Esophagus squamous epithelium (tissue), 5 donors: ENCODE data around the gene LIPJ. TPM values are rescaled to one million over a fixed set of nuclear protein-coding genes. Genes with fewer than 3 reads are reported as not detected.
A peak's percentile ranks its signal among the peaks of the same experiment; 100 is the strongest.

ENCODE experiments used
- DNase-seq: peaks from one replicate; lab custom pipeline; 2025; lab: John Stamatoyannopoulos, UW
- H3K27ac ChIP-seq, 4 donors: fragments of 200-600 bp; sonication (generic); one replicate each; pipeline ENCODE4 v1.5.1; 2016 to 2019; ENCODE audit warnings: mild to moderate bottlenecking in 1 of 4
- H3K27me3 ChIP-seq, 4 donors: fragments of 200-600 bp; sonication (generic); 1 replicate in 3 of 4; 2 replicates in 1 of 4; pipeline versions ENCODE4 v1.5.1 to v1.6.0; 2017 to 2021; ENCODE audit warnings: antibody characterized with exemption in 1 of 4
- H3K36me3 ChIP-seq, 3 donors: fragments of 200-600 bp; sonication (generic); one replicate each; pipeline ENCODE4 v1.5.1; 2016 to 2019
- H3K4me1 ChIP-seq, 3 donors: fragments of 200-600 bp; sonication (generic); one replicate each; pipeline ENCODE4 v1.5.1; 2017 to 2019
- H3K4me3 ChIP-seq, 4 donors: fragments of 200-600 bp; sonication (generic); 1 replicate in 3 of 4; 2 replicates in 1 of 4; pipeline ENCODE4 v1.5.1; 2016 to 2019; ENCODE audit warnings: mild to moderate bottlenecking in 2 of 4, moderate library complexity in 1 of 4
- H3K9me3 ChIP-seq, 3 donors: fragments of 200-600 bp; sonication (generic); one replicate each; pipeline ENCODE4 v1.5.1; 2016 to 2019
- POLR2A ChIP-seq, 4 donors: fragments of 450-650 bp; IDR thresholded peaks; one replicate each; pipeline ENCODE4 v1.6.1; 2017; ENCODE audit warnings: antibody characterized with exemption in 4 of 4, mild to moderate bottlenecking in 4 of 4, moderate library complexity in 3 of 4
- WGBS, 2 donors: methylation state at CpG; one replicate each; pipeline ENCODE4 v1.1.5; 2018; 5-methylcytosine and 5-hydroxymethylcytosine counted together
- intact Hi-C: fragments of 100-400 bp; cut with DNase I; formaldehyde crosslinking; loops from one replicate; pipeline ENCODE4 v1.15.0; 2022
- total RNA-seq, 4 donors: library from RNA; depleted of rRNA; stranded (reverse); fragments of >200 nt; gene quantifications; one replicate each; pipeline ENCODE4 v1.1.0, GENCODE V29; 2016
- TF ChIP-seq, protein P1 (sequence below), 6 experiments: fragments of 450-650 bp in 4 of 6; fragments of 200-600 bp in 2 of 6; sonication (generic) in 2 of 6; IDR thresholded peaks; one replicate each; pipeline ENCODE4 v1.5.1; 2016 to 2019; ENCODE audit warnings: antibody characterized with exemption in 6 of 6, mild to moderate bottlenecking in 4 of 6, moderate library complexity in 4 of 6
- donor health status: DM: yes; HTN: yes; CAD: no.

LIPJ gene
- total RNA-seq, 4 donors from 2014 or later: 0.19 TPM; not detected in 3

DNA sequence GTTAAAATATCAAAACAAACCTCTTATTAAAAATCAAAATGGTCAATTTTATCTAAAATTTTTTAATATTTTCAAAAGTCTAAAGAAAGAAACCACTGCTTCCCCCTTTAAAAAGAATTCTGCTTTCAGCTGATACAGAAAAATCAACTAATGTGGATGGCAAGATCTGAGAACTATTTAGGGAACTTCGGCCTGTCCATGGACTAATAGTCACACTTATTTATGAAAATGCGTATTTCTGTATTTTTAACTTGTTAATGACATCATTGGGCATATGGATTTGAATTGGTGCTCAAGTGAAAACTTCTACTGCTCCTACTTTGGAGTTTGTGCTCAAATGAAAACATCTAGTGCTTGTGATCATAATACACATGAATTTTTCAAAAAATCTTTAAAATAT is 35.3 kb upstream of the LIPJ start:
- TF ChIP-seq POLR2A (IDR thresholded peaks at IDR 0.05): no peak
- TF ChIP-seq, protein P1, sequence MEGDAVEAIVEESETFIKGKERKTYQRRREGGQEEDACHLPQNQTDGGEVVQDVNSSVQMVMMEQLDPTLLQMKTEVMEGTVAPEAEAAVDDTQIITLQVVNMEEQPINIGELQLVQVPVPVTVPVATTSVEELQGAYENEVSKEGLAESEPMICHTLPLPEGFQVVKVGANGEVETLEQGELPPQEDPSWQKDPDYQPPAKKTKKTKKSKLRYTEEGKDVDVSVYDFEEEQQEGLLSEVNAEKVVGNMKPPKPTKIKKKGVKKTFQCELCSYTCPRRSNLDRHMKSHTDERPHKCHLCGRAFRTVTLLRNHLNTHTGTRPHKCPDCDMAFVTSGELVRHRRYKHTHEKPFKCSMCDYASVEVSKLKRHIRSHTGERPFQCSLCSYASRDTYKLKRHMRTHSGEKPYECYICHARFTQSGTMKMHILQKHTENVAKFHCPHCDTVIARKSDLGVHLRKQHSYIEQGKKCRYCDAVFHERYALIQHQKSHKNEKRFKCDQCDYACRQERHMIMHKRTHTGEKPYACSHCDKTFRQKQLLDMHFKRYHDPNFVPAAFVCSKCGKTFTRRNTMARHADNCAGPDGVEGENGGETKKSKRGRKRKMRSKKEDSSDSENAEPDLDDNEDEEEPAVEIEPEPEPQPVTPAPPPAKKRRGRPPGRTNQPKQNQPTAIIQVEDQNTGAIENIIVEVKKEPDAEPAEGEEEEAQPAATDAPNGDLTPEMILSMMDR (IDR thresholded peaks at IDR 0.05): no peak
- no peak for DNase-seq
- no peak overlapping the region for H3K4me3 ChIP-seq
- no peaks in the 10 kb centered on the region for H3K9me3 ChIP-seq
- intact Hi-C loops: loop anchor here (10.0 kb wide), 1 partner anchor 686 kb away; the partner anchor contains the start of genes KLLN and PTEN
- WGBS, 2 donors: 78 to 94% methylated on average over 2 of the region's 2 CpGs
- no peak overlapping the region for H3K27ac ChIP-seq
- no peaks in the 10 kb centered on the region for H3K27me3 ChIP-seq
- no peaks in the 10 kb centered on the region for H3K4me1 ChIP-seq
- H3K36me3 ChIP-seq: no peaks in the 10 kb centered on the region

DNA sequence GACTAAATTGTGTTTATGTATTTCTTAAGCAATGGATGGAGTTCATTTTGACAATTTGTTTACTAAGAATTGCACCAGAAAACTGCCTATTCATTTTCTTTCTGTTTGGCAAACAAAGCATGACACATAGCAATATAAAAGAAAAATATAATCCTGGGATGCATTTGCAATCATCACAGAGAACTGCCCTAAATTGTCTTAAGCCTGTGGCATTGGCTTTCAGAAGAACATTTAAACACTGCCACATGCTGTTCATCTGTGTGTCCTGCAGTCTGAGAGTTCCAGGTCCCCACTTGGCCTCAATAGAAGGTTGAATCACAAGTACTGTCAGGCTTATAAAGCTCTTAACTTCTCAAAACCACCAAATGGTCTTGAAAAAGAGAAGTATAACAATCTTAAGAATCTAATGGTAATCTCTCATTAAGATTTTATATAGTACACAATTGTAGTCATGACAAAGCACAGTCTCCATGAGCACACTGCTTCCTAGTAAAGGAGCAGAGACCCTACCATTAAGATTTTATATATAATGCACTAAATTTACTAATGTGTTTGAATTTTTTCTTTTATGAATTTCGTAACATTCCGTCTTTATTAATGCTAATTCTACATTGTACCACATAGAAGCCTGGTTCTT is 33.3 kb upstream of the LIPJ start:
- Histone ChIP-seq H3K9me3 (no peaks in the 10 kb centered on the region), H3K4me1 (no peaks in the 10 kb centered on the region), H3K4me3 (no peak overlapping the region), H3K27ac (no peak overlapping the region), H3K27me3 (no peaks in the 10 kb centered on the region), H3K36me3 (no peaks in the 10 kb centered on the region)
- intact Hi-C loops: loop anchor here (10.0 kb wide), 1 partner anchor 688 kb away; the partner anchor contains the start of genes KLLN and PTEN
- DNase-seq: no peak
- no peak for TF ChIP-seq POLR2A (IDR thresholded peaks at IDR 0.05)
- TF ChIP-seq, protein P1 (IDR thresholded peaks at IDR 0.05): peak; percentile 38 to 90 (median 78)
- WGBS, 2 donors: 67% methylated on average over 2 of the region's 2 CpGs

DNA sequence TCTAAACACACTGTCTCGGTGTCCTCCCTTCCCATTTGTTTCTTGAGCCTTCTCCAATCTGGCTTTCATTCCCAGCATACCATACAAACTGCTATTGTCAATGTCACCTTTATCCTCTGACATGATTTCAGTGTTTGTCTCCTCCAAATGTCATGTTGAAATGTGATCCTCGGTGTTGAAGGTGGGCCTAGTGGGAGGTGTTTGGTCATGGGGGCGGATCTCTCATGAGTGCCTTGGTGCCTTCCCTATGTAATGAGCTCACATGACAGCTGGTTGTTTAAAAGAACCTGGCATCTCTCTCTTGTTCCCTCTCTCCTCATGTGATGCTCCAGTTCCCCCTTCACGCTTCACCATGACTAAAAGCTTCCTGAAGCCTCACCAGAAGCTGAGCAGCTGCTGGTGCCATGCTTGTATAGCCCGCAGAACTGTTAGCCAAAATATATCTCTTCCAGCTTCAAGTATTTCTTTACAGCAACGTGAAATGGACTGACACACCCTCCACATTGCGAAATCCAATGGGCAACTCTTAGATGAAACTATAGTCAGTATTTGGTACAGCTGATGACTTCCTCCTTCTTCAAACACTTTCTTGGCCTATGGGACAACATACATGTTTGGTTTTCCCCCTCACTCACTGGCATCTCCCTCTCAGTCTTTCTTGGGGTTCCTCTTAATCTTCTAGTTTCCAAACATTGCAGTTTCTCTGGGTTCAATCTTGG is 31.2 kb upstream of the LIPJ start:
- Histone ChIP-seq H3K9me3 (no peaks in the 10 kb centered on the region), H3K27ac (no peak overlapping the region), H3K36me3 (no peaks in the 10 kb centered on the region), H3K4me3 (no peak overlapping the region), H3K4me1 (no peaks in the 10 kb centered on the region), H3K27me3 (no peaks in the 10 kb centered on the region)
- no peak for DNase-seq
- TF ChIP-seq, protein P1 (IDR thresholded peaks at IDR 0.05): no peak
- no peak for TF ChIP-seq POLR2A (IDR thresholded peaks at IDR 0.05)
- WGBS, 2 donors: 76 to 83% methylated on average over 7 of the region's 7 CpGs
- intact Hi-C loops: loop anchor here (10.0 kb wide), 1 partner anchor 691 kb away; the partner anchor contains the start of genes KLLN and PTEN

DNA sequence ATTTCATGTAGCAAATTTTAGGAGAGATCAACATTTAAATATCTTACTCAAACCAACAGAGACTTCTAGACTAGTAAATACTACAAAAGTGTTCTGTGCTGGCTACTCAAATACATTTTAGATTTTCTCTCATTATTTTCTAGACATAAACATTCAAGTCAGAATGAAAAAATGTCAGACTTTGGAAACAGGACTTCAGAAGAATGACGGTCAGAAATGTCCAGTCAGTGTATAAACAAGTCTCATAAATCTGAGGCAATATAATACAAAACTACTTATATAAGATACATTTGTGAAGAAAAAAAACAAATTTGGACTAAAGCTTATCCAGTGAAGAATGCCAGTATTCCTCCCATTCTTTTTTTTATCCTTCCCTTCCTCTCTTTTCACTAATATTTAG is 29.3 kb upstream of the LIPJ start:
- TF ChIP-seq, protein P1 (IDR thresholded peaks at IDR 0.05): no peak
- no peak for TF ChIP-seq POLR2A (IDR thresholded peaks at IDR 0.05)
- Histone ChIP-seq H3K27ac (no peak overlapping the region), H3K4me1 (no peaks in the 10 kb centered on the region), H3K36me3 (no peaks in the 10 kb centered on the region), H3K9me3 (no peaks in the 10 kb centered on the region), H3K27me3 (no peaks in the 10 kb centered on the region), H3K4me3 (no peak overlapping the region)
- intact Hi-C loops: loop anchor here (10.0 kb wide), 1 partner anchor 692 kb away; the partner anchor contains the start of genes KLLN and PTEN
- 78 to 90% methylated on average over 1 of the region's 1 CpG for WGBS, 2 donors
- DNase-seq: no peak

DNA sequence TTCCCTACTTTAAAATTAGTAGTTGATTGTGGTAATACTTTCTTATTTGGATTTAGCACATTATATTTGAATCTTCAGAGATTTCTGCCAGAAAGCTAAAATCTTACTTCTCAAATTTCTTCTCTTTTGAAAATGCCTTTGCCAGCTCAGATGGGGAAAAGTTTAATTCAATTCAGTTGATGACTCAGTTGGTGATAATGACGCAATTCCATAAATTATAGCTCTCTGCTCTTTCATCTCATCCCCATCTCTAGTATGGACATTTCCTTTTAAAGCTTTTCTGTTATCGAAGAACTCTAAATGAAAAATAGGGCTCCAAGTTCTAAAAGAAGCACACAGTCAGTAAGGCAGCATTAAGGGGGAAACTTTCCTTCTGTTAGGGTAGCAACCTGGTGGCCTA is 28.9 kb upstream of the LIPJ start:
- no peak for TF ChIP-seq POLR2A (IDR thresholded peaks at IDR 0.05)
- TF ChIP-seq, protein P1 (IDR thresholded peaks at IDR 0.05): no peak
- DNase-seq: no peak
- 42 to 48% methylated on average over 2 of the region's 2 CpGs for WGBS, 2 donors
- Histone ChIP-seq H3K9me3 (no peaks in the 10 kb centered on the region), H3K27me3 (no peaks in the 10 kb centered on the region), H3K36me3 (no peaks in the 10 kb centered on the region), H3K4me3 (no peak overlapping the region), H3K4me1 (no peaks in the 10 kb centered on the region), H3K27ac (no peak overlapping the region)
- intact Hi-C loops: loop anchor here (10.0 kb wide), 1 partner anchor 693 kb away; the partner anchor contains the start of genes KLLN and PTEN
